ENCODE data around the gene CCND2.

GRCh38 chr12:4287325-4288211, 14.0 kb downstream of the CCND2 start:
- no peak for TF ChIP-seq CTCF (conservative IDR thresholded peaks at IDR 0.05)
- no peak for TF ChIP-seq EZH2 (IDR thresholded peaks at IDR 0.05; ENCODE audit: low read depth)
